ENCODE data around the gene SPANXN2.
"Not testable (repeated sequence)": the region's sequence is repeated elsewhere in the genome, so short reads cannot be mapped to it uniquely, and the experiment has no call there.

Gene SPANXN2, protein sequence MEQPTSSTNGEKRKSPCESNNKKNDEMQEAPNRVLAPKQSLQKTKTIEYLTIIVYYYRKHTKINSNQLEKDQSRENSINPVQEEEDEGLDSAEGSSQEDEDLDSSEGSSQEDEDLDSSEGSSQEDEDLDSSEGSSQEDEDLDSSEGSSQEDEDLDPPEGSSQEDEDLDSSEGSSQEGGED

DNA sequence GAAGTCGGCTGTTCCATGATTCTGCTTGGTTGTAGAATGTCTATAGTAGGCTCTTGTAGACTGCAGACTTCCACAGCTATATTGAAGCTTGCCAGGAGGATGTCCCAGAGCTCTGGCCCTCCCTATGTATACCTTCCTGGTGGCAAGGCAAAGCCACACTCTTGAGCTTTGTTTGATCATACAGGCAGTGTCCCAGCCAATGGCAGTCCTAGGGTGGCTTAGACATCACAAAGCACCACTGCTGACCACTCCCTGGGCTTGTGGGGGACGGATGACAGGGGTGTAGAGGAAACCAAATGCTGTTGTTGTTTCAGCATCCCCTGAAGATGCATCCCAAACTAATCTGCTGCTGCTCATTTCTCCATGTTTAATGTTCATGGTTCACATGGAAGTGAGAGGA is at the start of gene SPANXN2:
Gene SPANXN2, minus strand, starts transcription at position 101 of the 400 bp plus-strand sequence. Its CDS starts 84 bp downstream, at position 17.
- DNase-seq, result not testable (repeated sequence)

GRCh38 chrX:143768976-143769375 is 48.4 kb upstream of the SPANXN2 start:
- DNase-seq, result no peak

DNA sequence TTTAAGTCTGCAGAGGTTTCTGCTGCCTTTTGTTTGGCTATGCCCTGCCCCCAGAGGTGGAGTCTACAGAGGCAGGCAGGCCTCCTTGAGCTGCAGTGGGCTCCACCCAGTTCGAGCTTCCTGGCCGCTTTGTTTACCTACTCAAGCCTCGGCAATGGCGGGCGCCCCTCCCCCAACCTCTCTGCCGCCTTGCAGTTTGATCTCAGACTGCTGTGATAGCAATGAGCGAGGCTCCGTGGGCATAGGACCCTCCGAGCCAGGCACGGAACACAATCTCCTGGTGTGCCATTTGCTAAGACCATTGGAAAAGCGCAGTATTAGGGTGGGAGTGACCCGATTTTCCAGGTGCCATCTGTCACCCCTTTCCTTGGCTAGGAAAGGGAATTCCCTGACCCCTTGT is 47.2 kb upstream of the SPANXN2 start:
- DNase-seq, result not testable (repeated sequence)

DNA sequence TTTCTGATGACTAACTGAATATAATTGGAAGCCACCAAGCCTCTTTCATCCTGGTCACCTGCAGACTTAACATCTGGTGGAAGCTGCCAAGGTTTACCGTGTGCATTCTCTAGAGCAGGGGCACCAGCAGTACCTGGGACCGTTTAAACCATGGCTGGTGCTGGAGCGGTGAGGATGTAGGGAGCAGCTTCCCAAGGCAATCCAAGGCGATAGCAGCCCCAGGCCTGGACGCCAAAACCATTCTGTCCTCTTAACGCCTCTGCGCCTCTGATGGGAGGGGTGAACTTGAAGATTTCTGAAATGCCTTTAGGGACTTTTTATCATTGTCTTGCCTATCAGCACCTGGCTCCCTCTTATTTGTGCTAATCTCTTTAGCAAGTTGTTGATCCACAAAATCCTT is 37.3 kb upstream of the SPANXN2 start:
- no peak for DNase-seq

DNA sequence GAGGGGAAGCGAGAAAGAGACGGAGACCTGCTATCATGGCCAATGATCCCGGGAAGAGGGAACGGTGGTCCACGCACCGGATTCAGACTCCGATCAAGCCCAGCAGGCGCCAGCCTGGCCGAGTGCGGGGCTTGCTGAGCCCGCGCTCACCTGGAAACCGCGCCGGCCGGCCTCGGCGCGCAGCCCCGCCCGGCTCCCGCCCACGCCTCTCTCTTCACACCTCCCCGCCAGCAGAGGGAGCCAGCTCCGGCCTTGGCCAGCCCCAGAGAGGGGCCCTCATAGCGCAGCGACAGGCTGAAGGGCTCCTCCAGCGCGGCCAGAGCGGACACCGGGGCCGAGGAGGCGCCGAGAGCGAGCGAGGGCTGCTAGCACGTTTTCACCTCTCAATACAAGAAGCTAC is 36.8 kb upstream of the SPANXN2 start:
- no peak for DNase-seq

DNA sequence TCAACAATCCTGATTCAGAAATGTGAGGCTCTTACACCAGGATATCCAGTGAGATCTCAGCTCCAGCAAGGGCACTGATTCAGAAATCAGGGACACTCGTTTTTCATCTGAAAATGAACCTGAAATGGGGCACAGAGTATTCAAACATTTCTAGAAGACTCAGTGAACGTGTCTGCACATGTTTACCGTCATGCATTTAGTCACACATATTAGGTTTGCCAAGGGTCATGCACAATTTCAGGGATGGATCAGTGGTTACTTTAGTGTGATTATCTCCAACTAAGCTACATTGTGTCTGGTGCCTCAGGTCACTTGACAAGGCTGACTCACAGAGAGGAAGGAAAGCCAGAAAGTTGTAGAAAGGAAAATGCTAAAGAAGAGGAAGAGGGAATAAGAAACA is 33.6 kb upstream of the SPANXN2 start:
- no peak for DNase-seq

GRCh38 chrX:143733866-143734265 is 13.3 kb upstream of the SPANXN2 start:
- DNase-seq, result no peak

- no peak for DNase-seq
These were observed 5.7 kb upstream of the SPANXN2 start for GRCh38 chrX:143726296-143726695.

GRCh38 chrX:143701460-143701859 is 19.1 kb downstream of the SPANXN2 start:
- no peak for DNase-seq

DNA sequence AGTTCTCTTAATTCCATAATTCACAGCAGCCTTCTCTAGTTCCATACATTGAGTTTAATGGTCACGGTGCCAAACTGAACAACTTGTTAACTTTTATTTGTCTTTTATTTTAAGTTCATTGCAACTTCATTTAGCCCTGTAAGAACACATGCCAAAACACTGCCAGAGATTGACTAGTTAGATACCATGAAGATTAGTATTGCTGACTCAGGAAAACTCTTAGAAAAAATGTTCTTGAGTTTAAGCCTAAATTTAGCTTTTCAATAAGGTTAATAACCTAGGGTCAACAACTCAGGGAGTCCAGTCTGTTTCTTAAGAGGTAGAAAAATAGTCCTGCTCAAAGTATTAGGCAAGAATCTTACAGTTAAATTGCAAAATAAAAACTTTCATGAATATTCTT is 25.7 kb downstream of the SPANXN2 start:
- no peak for DNase-seq

DNA sequence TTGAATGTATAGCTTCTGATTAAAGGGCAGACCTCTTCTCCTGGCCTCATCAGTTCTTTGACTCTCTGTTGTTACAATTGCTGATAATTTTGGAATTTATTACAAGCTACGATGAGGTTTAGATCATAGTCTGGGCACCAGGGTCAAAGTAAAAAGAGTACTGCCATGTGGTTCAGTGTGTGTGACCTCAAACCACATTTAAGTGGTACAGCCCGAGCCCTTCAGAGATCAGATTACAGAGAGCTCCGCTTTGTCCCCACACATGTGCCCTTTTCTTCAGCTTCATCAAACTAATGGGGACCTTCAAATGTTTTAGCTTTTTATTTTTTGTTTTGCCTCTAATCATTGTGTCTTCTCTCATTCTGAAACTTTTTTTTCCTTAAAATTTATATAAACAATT is 37.1 kb downstream of the SPANXN2 start:
- DNase-seq, result no peak

- DNase-seq, result no peak
These were observed 45.6 kb downstream of the SPANXN2 start for GRCh38 chrX:143674926-143675325.

GRCh38 chrX:143669395-143669794 is 51.2 kb downstream of the SPANXN2 start:
- peak; percentile 23 for DNase-seq

- DNase-seq, result peak; percentile 3
These were observed 56.2 kb downstream of the SPANXN2 start for GRCh38 chrX:143664302-143664701.

DNA sequence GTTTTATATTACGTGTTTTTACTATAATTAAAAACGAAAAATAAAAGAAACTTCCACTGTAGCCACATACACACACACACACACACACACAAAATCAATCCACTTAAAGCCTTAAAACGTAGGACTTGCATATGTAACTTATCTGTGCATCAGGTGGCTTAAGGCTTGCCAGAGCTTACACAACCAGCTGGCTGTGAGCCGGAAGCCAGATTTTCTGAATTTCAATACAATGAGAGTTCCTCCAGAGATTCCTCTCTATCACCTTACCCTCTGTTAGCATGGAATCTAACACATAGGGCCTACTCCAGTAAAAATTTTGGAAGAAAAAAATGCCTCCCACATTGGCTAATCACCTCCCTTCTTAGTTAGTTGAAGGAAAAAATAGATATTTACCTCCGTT is 56.8 kb downstream of the SPANXN2 start:
- DNase-seq, result no peak
